Mammary epithelial cell (primary cell): ENCODE measurements around the gene STK38.

Experiments used
- CTCF ChIP-seq, 2 donors: IDR thresholded peaks in 1 of 2; conservative IDR thresholded peaks in 1 of 2; 2 replicates each; pipeline ENCODE4 v1.5.1; 2011 to 2012; ENCODE audit warnings: inconsistent platforms in 2 of 2, low read length in 2 of 2, mild to moderate bottlenecking in 2 of 2, control low read depth in 1 of 2, low read depth in 1 of 2; ENCODE audit not compliant: insufficient read depth in 1 of 2; ENCODE audit errors: extremely low read depth in 1 of 2
- EZH2 ChIP-seq: IDR thresholded peaks from 2 replicates; pipeline ENCODE4 v1.6.1; 2012; ENCODE audit warnings: low read length, inconsistent platforms, borderline replicate concordance

- no peak for TF ChIP-seq CTCF (conservative IDR thresholded peaks at IDR 0.05 in 1 of 2, IDR thresholded peaks at IDR 0.05 in 1 of 2; ENCODE audit: extremely low read depth in 1 of 2, insufficient read depth in 1 of 2, low read depth in 1 of 2, low read length in 2 of 2)
- TF ChIP-seq EZH2, result no peak
Measured at GRCh38 chr6:36469148-36469661, 78.1 kb downstream of the STK38 start.
